B cell (primary cell): ENCODE measurements around the gene ABCD2. TPM values are rescaled to one million over a fixed set of nuclear protein-coding genes. Genes with fewer than 3 reads are reported as not detected.

Source experiments
- ATAC-seq: fragments of 200-7000 bp; cut with Tn5 transposase; one replicate; pipeline ENCODE4 v1.10.0; 2021; ENCODE audit warnings: low read depth, mild to moderate bottlenecking, moderate number of reproducible peaks, moderate library complexity
- CTCF ChIA-PET: fragments of 350-600 bp; sonication (Branson Sonifier 250); formaldehyde crosslinking; loops from one replicate; lab custom pipeline; 2021; ENCODE audit warnings: antibody characterized with exemption, inconsistent platforms; lab: Charles Lee
- POLR2A ChIA-PET: fragments of 350-600 bp; sonication (Branson Sonifier 250); formaldehyde crosslinking; loops from one replicate; lab custom pipeline; 2021; ENCODE audit warnings: antibody characterized with exemption; lab: Charles Lee
- DNase-seq: peaks from one replicate; pipeline ENCODE4 v3.0.0; 2013
- H2AFZ ChIP-seq: 2 replicates; pipeline ENCODE4 v1.6.1; 2012; ENCODE audit warnings: mild to moderate bottlenecking, low read depth, low read length; ENCODE audit not compliant: insufficient read depth, poor library complexity, severe bottlenecking
- H3K27ac ChIP-seq, 2 donors: 1 replicate in 1 of 2; 2 replicates in 1 of 2; pipeline ENCODE4 v1.5.1; 2012 to 2013; ENCODE audit warnings: low read length in 2 of 2, mild to moderate bottlenecking in 2 of 2, moderate library complexity in 1 of 2
- H3K27me3 ChIP-seq, 4 experiments: fragments of 200-600 bp in 1 of 4; sonication (generic) in 1 of 4; replicated peaks in 1 of 4; 1 replicate in 2 of 4; 2 replicates in 2 of 4; pipeline versions ENCODE4 v1.6.1 to v1.7.0; 2013 to 2016; ENCODE audit warnings: low read length in 3 of 4, mild to moderate bottlenecking in 2 of 4, mixed read lengths in 1 of 4, moderate library complexity in 1 of 4; ENCODE audit not compliant: insufficient read depth in 4 of 4, control insufficient read depth in 3 of 4; ENCODE audit errors: control extremely low read depth in 1 of 4
- H3K36me3 ChIP-seq, 2 experiments: replicated peaks in 1 of 2; 1 replicate in 1 of 2; 2 replicates in 1 of 2; pipeline versions ENCODE4 v1.6.1 to v1.7.1; 2013; ENCODE audit warnings: low read length in 1 of 2; ENCODE audit not compliant: insufficient read depth in 2 of 2, control insufficient read depth in 1 of 2; ENCODE audit errors: control extremely low read depth in 1 of 2, extremely low read depth in 1 of 2
- H3K4me1 ChIP-seq, 2 donors: fragments of 200-600 bp in 1 of 2; sonication (generic) in 1 of 2; 1 replicate in 1 of 2; 2 replicates in 1 of 2; pipeline versions ENCODE4 v1.5.1 to v1.6.1; 2013 to 2017; ENCODE audit warnings: low read length in 2 of 2; ENCODE audit not compliant: control insufficient read depth in 2 of 2, insufficient read depth in 2 of 2
- H3K4me2 ChIP-seq: replicated peaks from 2 replicates; pipeline ENCODE3; 2012; ENCODE audit warnings: mild to moderate bottlenecking, low read depth, low read length; ENCODE audit not compliant: poor library complexity, severe bottlenecking
- H3K4me3 ChIP-seq, 5 experiments: fragments of 200-600 bp in 1 of 5; sonication (generic) in 1 of 5; 1 replicate in 3 of 5; 2 replicates in 2 of 5; pipeline versions ENCODE4 v1.5.1 to v1.7.0; 2011 to 2016; ENCODE audit warnings: low read length in 4 of 5, mild to moderate bottlenecking in 4 of 5, low read depth in 2 of 5, control low read depth in 1 of 5, moderate library complexity in 1 of 5; ENCODE audit not compliant: insufficient read depth in 1 of 5; ENCODE audit errors: control extremely low read depth in 1 of 5, extremely low read depth in 1 of 5
- H3K79me2 ChIP-seq: fragments of 200-600 bp; sonication (generic); one replicate; pipeline ENCODE4 v1.6.0; 2016; ENCODE audit warnings: low read length; ENCODE audit not compliant: control insufficient read depth, insufficient read depth
- H3K9ac ChIP-seq: fragments of 200-600 bp; sonication (generic); 2 replicates; pipeline ENCODE4 v1.6.1; 2017; ENCODE audit warnings: mild to moderate bottlenecking, low read length, moderate library complexity
- H3K9me3 ChIP-seq, 3 donors: one replicate each; pipeline versions ENCODE4 v1.6.1 to v1.7.1; 2013; ENCODE audit warnings: low read length in 2 of 3; ENCODE audit not compliant: control insufficient read depth in 2 of 3, insufficient read depth in 1 of 3; ENCODE audit errors: control extremely low read depth in 1 of 3
- H4K20me1 ChIP-seq: 2 replicates; pipeline ENCODE4 v1.6.0; 2012; ENCODE audit warnings: mild to moderate bottlenecking, low read length; ENCODE audit not compliant: insufficient read depth, control insufficient read depth, poor library complexity, severe bottlenecking
- H3K27ac Mint-ChIP-seq: one replicate; pipeline ENCODE4 v1.8.0; 2021; ENCODE audit warnings: mixed read lengths
- H3K27me3 Mint-ChIP-seq: one replicate; pipeline ENCODE4 v1.8.0; 2021; ENCODE audit warnings: mixed read lengths
- H3K4me1 Mint-ChIP-seq: one replicate; pipeline ENCODE4 v1.8.0; 2021; ENCODE audit warnings: mixed read lengths
- H3K4me3 Mint-ChIP-seq: one replicate; pipeline ENCODE4 v1.8.0; 2021; ENCODE audit warnings: mixed read lengths
- H3K9me3 Mint-ChIP-seq: one replicate; pipeline ENCODE4 v1.8.0; 2022; ENCODE audit warnings: mixed read lengths; ENCODE audit not compliant: insufficient read depth
- CTCF ChIP-seq: fragments of 200-600 bp; IDR thresholded peaks from one replicate; pipeline ENCODE4 v1.8.0; 2022; ENCODE audit warnings: antibody characterized with exemption, mild to moderate bottlenecking
- EZH2 ChIP-seq: IDR thresholded peaks from 2 replicates; pipeline ENCODE4 v1.6.1; 2012; ENCODE audit warnings: borderline replicate concordance, low read depth, mild to moderate bottlenecking, moderate library complexity, low read length; ENCODE audit not compliant: insufficient read depth, poor library complexity, severe bottlenecking
- WGBS: methylation state at CpG from one replicate; pipeline ENCODE4 v1.1.5; 2013; ENCODE audit warnings: missing lambda C conversion rate; ENCODE audit not compliant: insufficient coverage; 5-methylcytosine and 5-hydroxymethylcytosine counted together
- intact Hi-C: fragments of 100-400 bp; cut with micrococcal nuclease; formaldehyde crosslinking; loops from one replicate; pipeline ENCODE4 v1.10.0; 2022
- polyA plus RNA-seq: library from polyadenylated mRNA; depleted of rRNA; stranded (reverse); fragments of >200 nt; gene quantifications from 2 replicates; pipeline ENCODE4 v1.2.3, GENCODE V29; 2012
- total RNA-seq, 2 donors: library from RNA; stranded (reverse); fragments of 120-200 nt in 1 of 2; gene quantifications; 1 replicate in 1 of 2; 2 replicates in 1 of 2; pipeline versions ENCODE4 v1.2.3 to v1.2.4, GENCODE V29; 2013 to 2022

ABCD2 gene
- total and polyA plus RNA-seq, 2 donors (not counting 1 experiment from before 2014, with no cell fraction given): 0.43 to 1.5 TPM

GRCh38 chr12:39605996-39606395, 13.6 kb downstream of the ABCD2 start:
- Mint-ChIP-seq H3K9me3 (no peaks in the 10 kb centered on the region), H3K27ac (no peak overlapping the region), H3K27me3 (no peaks in the 10 kb centered on the region), H3K4me3 (no peak overlapping the region), H3K4me1 (no peaks in the 10 kb centered on the region)
- Histone ChIP-seq H3K27me3 (no peaks in the 10 kb centered on the region), H3K27ac (no peak overlapping the region), H4K20me1 (no peaks in the 10 kb centered on the region), H3K36me3 (no peaks in the 10 kb centered on the region), H3K9me3 (no peaks in the 10 kb centered on the region), H3K4me2 (no peak overlapping the region), H3K9ac (no peak overlapping the region), H2AFZ (no peak overlapping the region), H3K4me1 (no peaks in the 10 kb centered on the region), H3K79me2 (no peaks in the 10 kb centered on the region), H3K4me3 (no peak overlapping the region)
- no CpG with 5 or more reads among the region's 3 CpGs for WGBS
- TF ChIP-seq EZH2 (no peak), CTCF (no peak)
- intact Hi-C loops: no loop called here
- DNase-seq (no peak), ATAC-seq (no peak)
- ChIA-PET CTCF (no interaction called here), POLR2A (no interaction called here)

DNA sequence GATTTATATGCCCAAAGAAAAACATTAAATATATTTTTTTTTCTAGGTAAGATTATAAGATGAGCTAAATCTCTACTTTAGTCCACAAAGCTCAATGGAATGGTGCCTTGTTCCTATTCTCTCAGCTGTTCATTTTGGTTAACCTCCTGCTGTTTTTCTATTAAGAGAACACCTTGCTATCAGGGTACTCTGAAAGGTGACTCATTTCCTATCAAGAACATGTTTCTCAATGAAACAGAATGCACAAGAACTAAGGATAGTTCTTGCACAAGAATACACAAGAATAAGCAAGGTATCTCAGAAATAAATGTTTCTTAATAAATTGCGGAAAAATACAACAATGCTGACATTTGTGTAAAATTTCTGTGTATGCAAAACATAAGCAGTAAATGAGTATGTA, 14.1 kb downstream of the ABCD2 start:
- no peak overlapping the region for H3K4me2 ChIP-seq
- H3K4me1 ChIP-seq: no peaks in the 10 kb centered on the region
- no peaks in the 10 kb centered on the region for H3K79me2 ChIP-seq
- Mint-ChIP-seq H3K27me3 (no peaks in the 10 kb centered on the region), H3K9me3 (no peaks in the 10 kb centered on the region), H3K4me1 (no peaks in the 10 kb centered on the region), H3K4me3 (no peak overlapping the region), H3K27ac (no peak overlapping the region)
- ChIA-PET POLR2A (no interaction called here), CTCF (no interaction called here)
- TF ChIP-seq CTCF (no peak), EZH2 (no peak)
- no peaks in the 10 kb centered on the region for H4K20me1 ChIP-seq
- intact Hi-C loops: no loop called here
- H3K27me3 ChIP-seq: no peaks in the 10 kb centered on the region
- H3K27ac ChIP-seq: no peak overlapping the region
- H2AFZ ChIP-seq: no peak overlapping the region
- no CpG with 5 or more reads among the region's 1 CpG for WGBS
- H3K9ac ChIP-seq: no peak overlapping the region
- no peak overlapping the region for H3K4me3 ChIP-seq
- DNase-seq (no peak), ATAC-seq (no peak)
- no peaks in the 10 kb centered on the region for H3K36me3 ChIP-seq
- H3K9me3 ChIP-seq: no peaks in the 10 kb centered on the region
